PC-3 (cell line): ENCODE measurements around the gene GRIPAP1. TPM values are rescaled to one million over a fixed set of nuclear protein-coding genes. Genes with fewer than 3 reads are reported as not detected.

Source experiments
- ATAC-seq: fragments of 200-7000 bp; cut with Tn5 transposase; 2 replicates; pipeline ENCODE4 v1.9.1; 2020; ENCODE audit warnings: mild to moderate bottlenecking, moderate library complexity
- BruUV-seq: library from RNA; stranded (reverse); fragments of 400-500 nt; replicated peaks from 2 replicates; lab custom pipeline; 2021; lab: Mats Ljungman, UMichigan
- CTCF ChIA-PET: fragments of 300-600 bp; sonication (Branson Sonifier 250); formaldehyde crosslinking; loops from one replicate; lab custom pipeline; 2022; ENCODE audit warnings: antibody characterized with exemption; lab: Charles Lee
- POLR2A ChIA-PET: fragments of 300-600 bp; sonication (Branson Sonifier 250); formaldehyde crosslinking; loops from one replicate; lab custom pipeline; 2022; ENCODE audit warnings: antibody characterized with exemption; ENCODE audit not compliant: unreplicated experiment; lab: Charles Lee
- DNase-seq: peaks from one replicate; pipeline ENCODE4 v3.0.0-alpha.2; 2015
- H2AFZ ChIP-seq: fragments of 300-600 bp; sonication (generic); 2 replicates; pipeline ENCODE4 v1.6.0; 2016; ENCODE audit warnings: antibody characterized with exemption, low read length
- H3F3A ChIP-seq: fragments of 300-600 bp; sonication (generic); one replicate; pipeline ENCODE4 v1.6.0; 2017; ENCODE audit warnings: antibody characterized with exemption, low read length, control low read depth, mild to moderate bottlenecking; ENCODE audit not compliant: unreplicated experiment
- H3K27ac ChIP-seq: fragments of 300-600 bp; sonication (generic); 2 replicates; pipeline ENCODE4 v1.5.1; 2016; ENCODE audit warnings: mild to moderate bottlenecking, low read length
- H3K27me3 ChIP-seq: fragments of 300-600 bp; sonication (generic); 2 replicates; pipeline ENCODE4 v1.6.1; 2016; ENCODE audit warnings: low read length, mixed read lengths
- H3K36me3 ChIP-seq: fragments of 300-600 bp; sonication (generic); 2 replicates; pipeline ENCODE4 v1.6.1; 2016; ENCODE audit warnings: low read depth, mixed run types, low read length, mixed read lengths
- H3K4me1 ChIP-seq: fragments of 300-600 bp; sonication (generic); 2 replicates; pipeline ENCODE4 v1.5.1; 2016; ENCODE audit warnings: low read length; ENCODE audit not compliant: insufficient read depth
- H3K4me2 ChIP-seq: fragments of 300-600 bp; sonication (generic); 2 replicates; pipeline ENCODE4 v1.6.0; 2016; ENCODE audit warnings: low read length
- H3K4me3 ChIP-seq: fragments of 300-600 bp; sonication (generic); 2 replicates; pipeline ENCODE4 v1.5.1; 2016; ENCODE audit warnings: mild to moderate bottlenecking, low read length, mixed read lengths
- H3K79me2 ChIP-seq: fragments of 300-600 bp; sonication (generic); 2 replicates; pipeline ENCODE4 v1.6.1; 2017; ENCODE audit warnings: low read length, mixed read lengths
- H3K9ac ChIP-seq: fragments of 300-600 bp; sonication (generic); 2 replicates; pipeline ENCODE4 v1.6.0; 2016; ENCODE audit warnings: mild to moderate bottlenecking, low read length
- H3K9me2 ChIP-seq: fragments of 300-600 bp; sonication (generic); replicated peaks from 2 replicates; pipeline ENCODE4 v1.6.1; 2016; ENCODE audit warnings: mixed run types, low read length, mixed read lengths
- H3K9me3 ChIP-seq: fragments of 300-600 bp; sonication (generic); 2 replicates; pipeline ENCODE4 v1.6.1; 2016; ENCODE audit warnings: low read length, mixed read lengths
- H4K20me1 ChIP-seq: fragments of 300-600 bp; sonication (generic); 2 replicates; pipeline ENCODE4 v1.6.1; 2016; ENCODE audit warnings: low read length, mixed read lengths
- CTCF ChIP-seq: fragments of 300-600 bp; sonication (generic); conservative IDR thresholded peaks from 2 replicates; pipeline ENCODE4 v1.5.1; 2017; ENCODE audit warnings: antibody characterized with exemption, low read depth, mild to moderate bottlenecking, low read length
- EZH2 ChIP-seq: fragments of 300-600 bp; sonication (generic); IDR thresholded peaks from one replicate; pipeline ENCODE4 v1.6.1; 2017; ENCODE audit warnings: antibody characterized with exemption, mild to moderate bottlenecking, low read length; ENCODE audit not compliant: unreplicated experiment
- EZH2phosphoT487 ChIP-seq: fragments of 300-600 bp; sonication (generic); IDR thresholded peaks from 2 replicates; pipeline ENCODE4 v1.6.1; 2018; ENCODE audit warnings: mild to moderate bottlenecking, antibody characterized with exemption, low read length, borderline replicate concordance
- intact Hi-C: fragments of 100-400 bp; cut with micrococcal nuclease; formaldehyde crosslinking; loops from 2 replicates; pipeline ENCODE4 v1.9.0; 2023
- total RNA-seq: library from RNA; depleted of rRNA; stranded (reverse); fragments of >200 nt; gene quantifications from 2 replicates; pipeline ENCODE4 v1.2.3, GENCODE V29; 2014

GRIPAP1 gene
- total RNA-seq, 1 experiment from 2014 or later: 31.1 TPM

GRCh38 chrX:49030283-49030682 is 28.2 kb upstream of the GRIPAP1 start:
- H3K9me3 ChIP-seq: no peaks in the 10 kb centered on the region
- no TSS peak for BruUV-seq
- intact Hi-C loops: no loop called here
- no peaks in the 10 kb centered on the region for H3K79me2 ChIP-seq
- no peaks in the 10 kb centered on the region for H4K20me1 ChIP-seq
- peaks cover 25% of the 10 kb centered on the region; the same call in 1 of the 2 replicates for H3K36me3 ChIP-seq
- ChIA-PET CTCF (no interaction called here), POLR2A (no interaction called here)
- no peaks in the 10 kb centered on the region for H3K27me3 ChIP-seq
- H3K4me2 ChIP-seq: no peak overlapping the region
- TF ChIP-seq EZH2 (no peak), EZH2phosphoT487 (no peak), CTCF (no peak)
- no peaks in the 10 kb centered on the region for H3K4me1 ChIP-seq
- no peaks in the 10 kb centered on the region for H3F3A ChIP-seq
- no peak for DNase-seq
- no peak overlapping the region for H3K4me3 ChIP-seq
- no peak for ATAC-seq
- H2AFZ ChIP-seq: no peak overlapping the region
- H3K9me2 ChIP-seq: no peaks in the 10 kb centered on the region
- H3K9ac ChIP-seq: no peak overlapping the region
- H3K27ac ChIP-seq: no peak overlapping the region

GRCh38 chrX:49029876-49030275 is 27.8 kb upstream of the GRIPAP1 start:
- ATAC-seq: peak; percentile 43; the same call in 1 of the 2 replicates
- H3K9me3 ChIP-seq: no peaks in the 10 kb centered on the region

More at GRCh38 chrX:49029876-49030275, 27.8 kb upstream of the GRIPAP1 start:
- Histone ChIP-seq H3K27ac (no peak overlapping the region), H4K20me1 (no peaks in the 10 kb centered on the region), H3K9ac (no peak overlapping the region), H3K79me2 (no peaks in the 10 kb centered on the region), H3K4me1 (no peaks in the 10 kb centered on the region), H3K9me2 (no peaks in the 10 kb centered on the region), H3K27me3 (no peaks in the 10 kb centered on the region), H3K4me2 (no peak overlapping the region), H3K4me3 (no peak overlapping the region), H3K36me3 (peaks cover 25% of the 10 kb centered on the region; the same call in 1 of the 2 replicates), H3F3A (no peaks in the 10 kb centered on the region), H2AFZ (no peak overlapping the region)
- TF ChIP-seq CTCF (no peak), EZH2 (no peak), EZH2phosphoT487 (no peak)
- ChIA-PET POLR2A (no interaction called here), CTCF (no interaction called here)
- intact Hi-C loops: no loop called here
- no TSS peak for BruUV-seq
- DNase-seq: peak; percentile 35
